Peyer's patch (tissue), 4 donors: ENCODE data around the gene YAP1. TPM values are rescaled to one million over a fixed set of nuclear protein-coding genes. Genes with fewer than 3 reads are reported as not detected.

Experiments
- DNase-seq, 3 donors: peaks; one replicate each; pipeline ENCODE4 v3.0.0-alpha.2; 2017 to 2019
- H3K27ac ChIP-seq, 4 donors: fragments of 200-600 bp; sonication (generic); one replicate each; pipeline ENCODE4 v1.5.1; 2016 to 2019
- H3K27me3 ChIP-seq, 2 donors: fragments of 200-600 bp; sonication (generic); one replicate each; pipeline ENCODE4 v1.5.1; 2019
- H3K36me3 ChIP-seq, 3 donors: fragments of 200-600 bp; sonication (generic); one replicate each; pipeline ENCODE4 v1.5.1; 2016 to 2019
- H3K4me1 ChIP-seq, 4 donors: fragments of 200-600 bp; sonication (generic); one replicate each; pipeline ENCODE4 v1.5.1; 2016 to 2019
- H3K4me3 ChIP-seq, 4 donors: fragments of 200-600 bp; sonication (generic); 1 replicate in 3 of 4; 2 replicates in 1 of 4; pipeline ENCODE4 v1.5.1; 2016 to 2019; ENCODE audit warnings: mild to moderate bottlenecking in 1 of 4
- H3K9me3 ChIP-seq, 4 donors: fragments of 200-600 bp; sonication (generic); one replicate each; pipeline ENCODE4 v1.5.1; 2016 to 2019; ENCODE audit warnings: mild to moderate bottlenecking in 1 of 4
- POLR2A ChIP-seq, 2 donors: fragments of 450-650 bp; IDR thresholded peaks; one replicate each; pipeline ENCODE4 v1.5.1; 2017; ENCODE audit warnings: antibody characterized with exemption in 2 of 2, mild to moderate bottlenecking in 2 of 2, moderate library complexity in 2 of 2
- total RNA-seq, 4 donors: library from RNA; depleted of rRNA; stranded (reverse); fragments of >200 nt; gene quantifications; one replicate each; pipeline ENCODE4 v1.1.0, GENCODE V29; 2016
- TF ChIP-seq, protein P1 (sequence below), 6 experiments: fragments of 450-650 bp in 4 of 6; fragments of 200-600 bp in 2 of 6; sonication (generic) in 1 of 6; IDR thresholded peaks; one replicate each; pipeline ENCODE4 v1.5.1; 2017 to 2019; ENCODE audit warnings: antibody characterized with exemption in 6 of 6, mild to moderate bottlenecking in 3 of 6, moderate library complexity in 1 of 6

The YAP1 gene
- total RNA-seq, 4 donors from 2014 or later, result 99.8 to 163 (median 133) TPM

- no peaks in the 10 kb centered on the region for H3K9me3 ChIP-seq
- TF ChIP-seq, protein P1, sequence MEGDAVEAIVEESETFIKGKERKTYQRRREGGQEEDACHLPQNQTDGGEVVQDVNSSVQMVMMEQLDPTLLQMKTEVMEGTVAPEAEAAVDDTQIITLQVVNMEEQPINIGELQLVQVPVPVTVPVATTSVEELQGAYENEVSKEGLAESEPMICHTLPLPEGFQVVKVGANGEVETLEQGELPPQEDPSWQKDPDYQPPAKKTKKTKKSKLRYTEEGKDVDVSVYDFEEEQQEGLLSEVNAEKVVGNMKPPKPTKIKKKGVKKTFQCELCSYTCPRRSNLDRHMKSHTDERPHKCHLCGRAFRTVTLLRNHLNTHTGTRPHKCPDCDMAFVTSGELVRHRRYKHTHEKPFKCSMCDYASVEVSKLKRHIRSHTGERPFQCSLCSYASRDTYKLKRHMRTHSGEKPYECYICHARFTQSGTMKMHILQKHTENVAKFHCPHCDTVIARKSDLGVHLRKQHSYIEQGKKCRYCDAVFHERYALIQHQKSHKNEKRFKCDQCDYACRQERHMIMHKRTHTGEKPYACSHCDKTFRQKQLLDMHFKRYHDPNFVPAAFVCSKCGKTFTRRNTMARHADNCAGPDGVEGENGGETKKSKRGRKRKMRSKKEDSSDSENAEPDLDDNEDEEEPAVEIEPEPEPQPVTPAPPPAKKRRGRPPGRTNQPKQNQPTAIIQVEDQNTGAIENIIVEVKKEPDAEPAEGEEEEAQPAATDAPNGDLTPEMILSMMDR (IDR thresholded peaks at IDR 0.05), result no peak
- TF ChIP-seq POLR2A (IDR thresholded peaks at IDR 0.05), result no peak
- no peak for DNase-seq
Observed at GRCh38 chr11:102244681-102245409, 134.6 kb downstream of the YAP1 start.

DNA sequence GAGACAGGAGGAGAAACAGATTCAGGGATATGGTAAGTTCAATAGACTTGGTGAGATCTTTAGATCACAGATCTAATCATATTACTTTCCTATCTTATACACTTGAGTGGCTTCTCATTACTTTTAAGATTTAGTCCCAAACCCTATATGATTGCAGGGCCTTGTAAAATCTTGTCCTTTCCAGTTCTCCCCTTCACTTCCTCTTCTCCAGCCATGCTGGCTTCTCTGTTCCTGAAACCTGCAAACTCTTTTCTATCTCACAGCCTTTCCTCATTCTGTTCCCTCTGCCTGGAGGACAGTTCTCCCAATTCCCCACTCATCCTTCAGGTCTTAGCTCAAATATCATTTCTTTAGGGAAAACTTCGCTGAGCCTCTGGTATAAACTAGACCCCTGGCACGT is 141.2 kb downstream of the YAP1 start:
- no peak overlapping the region for H3K4me3 ChIP-seq
- H3K4me1 ChIP-seq, result peaks cover 0 to 8% (median 0%) of the 10 kb centered on the region in 4 donors
- TF ChIP-seq POLR2A (IDR thresholded peaks at IDR 0.05), result no peak
- TF ChIP-seq, protein P1 (IDR thresholded peaks at IDR 0.05), result no peak
- no peaks in the 10 kb centered on the region for H3K36me3 ChIP-seq
- H3K27me3 ChIP-seq, result no peaks in the 10 kb centered on the region
- no peaks in the 10 kb centered on the region for H3K9me3 ChIP-seq
- no peak for DNase-seq
- no peak overlapping the region for H3K27ac ChIP-seq

More at GRCh38 chr11:102244681-102245409, 134.6 kb downstream of the YAP1 start:
- Histone ChIP-seq H3K4me3 (no peak overlapping the region), H3K27ac (no peak overlapping the region), H3K4me1 (no peaks in the 10 kb centered on the region), H3K27me3 (no peaks in the 10 kb centered on the region), H3K36me3 (no peaks in the 10 kb centered on the region)

- H3K36me3 ChIP-seq, result no peaks in the 10 kb centered on the region
- H3K9me3 ChIP-seq, result no peaks in the 10 kb centered on the region
- DNase-seq, result no peak
- H3K27ac ChIP-seq, result no peak overlapping the region
- H3K27me3 ChIP-seq, result no peaks in the 10 kb centered on the region
- TF ChIP-seq POLR2A (IDR thresholded peaks at IDR 0.05), result no peak
- TF ChIP-seq, protein P1 (IDR thresholded peaks at IDR 0.05), result no peak
- peaks cover 0 to 8% (median 0%) of the 10 kb centered on the region in 4 donors for H3K4me1 ChIP-seq
- H3K4me3 ChIP-seq, result no peak overlapping the region
Observed at GRCh38 chr11:102252339-102252891, 142.2 kb downstream of the YAP1 start.

- Histone ChIP-seq H3K9me3 (no peaks in the 10 kb centered on the region), H3K4me1 (peaks cover 0 to 8% (median 0%) of the 10 kb centered on the region in 4 donors), H3K27me3 (no peaks in the 10 kb centered on the region), H3K4me3 (no peak overlapping the region), H3K27ac (peak overlapping the region in 3 of 4 donors; percentile 2 to 80 (median 64)), H3K36me3 (no peaks in the 10 kb centered on the region)
- peak in 2 of 3 donors; percentile 59 to 63 for DNase-seq
- TF ChIP-seq, protein P1 (IDR thresholded peaks at IDR 0.05), result no peak
- TF ChIP-seq POLR2A (IDR thresholded peaks at IDR 0.05), result no peak
Observed at GRCh38 chr11:102253020-102253715, 142.9 kb downstream of the YAP1 start.

DNA sequence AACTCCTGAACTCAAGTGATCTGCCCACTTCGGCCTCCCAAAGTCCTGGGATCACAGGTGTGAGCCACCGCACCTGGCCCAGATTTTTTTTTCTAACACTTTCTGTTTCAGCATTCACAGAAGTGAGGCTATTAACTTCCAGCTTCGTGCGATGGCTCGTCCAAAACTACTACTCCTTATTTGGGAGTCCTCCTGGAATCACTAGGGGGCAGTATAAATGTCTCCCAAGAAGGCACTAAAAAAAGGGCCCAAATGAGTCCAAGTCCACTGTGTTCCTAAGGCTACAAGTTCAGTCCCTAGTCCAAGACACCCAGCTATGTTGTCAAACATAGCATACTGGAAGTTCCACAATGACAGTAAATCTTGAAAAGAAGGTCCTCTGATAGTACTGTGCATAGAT is 143.8 kb downstream of the YAP1 start:
- TF ChIP-seq, protein P1 (IDR thresholded peaks at IDR 0.05), result peak in 3 of 6 experiments; percentile 6 to 27 (median 27)
- no peak for TF ChIP-seq POLR2A (IDR thresholded peaks at IDR 0.05)
- Histone ChIP-seq H3K4me3 (no peak overlapping the region), H3K27ac (peak overlapping the region in 3 of 4 donors; percentile 2 to 80 (median 64)), H3K36me3 (no peaks in the 10 kb centered on the region), H3K9me3 (no peaks in the 10 kb centered on the region), H3K27me3 (no peaks in the 10 kb centered on the region), H3K4me1 (peaks cover 0 to 8% (median 0%) of the 10 kb centered on the region in 4 donors)
- DNase-seq, result no peak
